WTC11 (cell line): Measurements from ENCODE around the gene ELAC2. TPM values are rescaled to one million over a fixed set of nuclear protein-coding genes. Genes with fewer than 3 reads are reported as not detected.

Experiments used
- ATAC-seq: fragments of 200-7000 bp; cut with Tn5 transposase; 2 replicates; pipeline ENCODE4 v1.10.0; 2021; ENCODE audit warnings: mild to moderate bottlenecking, moderate library complexity
- CTCF ChIA-PET: fragments of 300-600 bp; sonication (Branson Sonifier 250); formaldehyde crosslinking; loops from one replicate; lab custom pipeline; 2021; ENCODE audit warnings: antibody characterized with exemption; lab: Charles Lee
- POLR2A ChIA-PET: fragments of 350-600 bp; sonication (Branson Sonifier 250); formaldehyde crosslinking; loops from one replicate; lab custom pipeline; 2021; ENCODE audit warnings: antibody characterized with exemption; lab: Charles Lee
- DNase-seq: peaks from one replicate; pipeline ENCODE4 v3.0.0; 2021; ENCODE audit warnings: low spot score
- H3K27ac Mint-ChIP-seq: 2 replicates; pipeline ENCODE4 v1.8.0; 2021; ENCODE audit warnings: mixed read lengths
- H3K27me3 Mint-ChIP-seq: 2 replicates; pipeline ENCODE4 v1.8.0; 2021; ENCODE audit warnings: low read depth, mild to moderate bottlenecking, moderate library complexity, mixed read lengths
- H3K36me3 Mint-ChIP-seq: 2 replicates; pipeline ENCODE4 v1.8.0; 2021; ENCODE audit warnings: mixed read lengths
- H3K4me1 Mint-ChIP-seq: 2 replicates; pipeline ENCODE4 v1.8.0; 2022; ENCODE audit warnings: mixed read lengths
- H3K4me3 Mint-ChIP-seq: 2 replicates; pipeline ENCODE4 v1.8.0; 2021; ENCODE audit warnings: mild to moderate bottlenecking, moderate library complexity, mixed read lengths
- H3K9me3 Mint-ChIP-seq: 2 replicates; pipeline ENCODE4 v1.8.0; 2021; ENCODE audit warnings: mixed read lengths
- AFF4 ChIP-seq: sonication (generic); formaldehyde crosslinking; IDR thresholded peaks from 2 replicates; pipeline ENCODE4 v1.8.1; 2023; ENCODE audit warnings: mild to moderate bottlenecking, missing genetic modification reagents, borderline replicate concordance
- ATF1 ChIP-seq: sonication (generic); formaldehyde crosslinking; IDR thresholded peaks from 2 replicates; pipeline ENCODE4 v1.8.1; 2023; ENCODE audit warnings: mild to moderate bottlenecking, moderate library complexity, missing genetic modification reagents
- CBFB ChIP-seq: sonication (generic); formaldehyde crosslinking; IDR thresholded peaks from 2 replicates; pipeline ENCODE4 v1.8.1; 2022; ENCODE audit warnings: mild to moderate bottlenecking, low read depth, missing genetic modification reagents
- CDX4 ChIP-seq: fragments of 250-450 bp; sonication (Bioruptor Pico); IDR thresholded peaks from 2 replicates; pipeline ENCODE4 v1.9.0; 2021; ENCODE audit warnings: moderate library complexity, mild to moderate bottlenecking, inconsistent platforms, borderline replicate concordance
- ELF4 ChIP-seq: sonication (generic); formaldehyde crosslinking; IDR thresholded peaks from 2 replicates; pipeline ENCODE4 v1.8.1; 2022; ENCODE audit warnings: low read depth, mild to moderate bottlenecking, moderate library complexity, missing genetic modification reagents
- EMX1 ChIP-seq: fragments of 250-450 bp; sonication (Bioruptor Pico); IDR thresholded peaks from 2 replicates; pipeline ENCODE4 v1.8.0; 2021; ENCODE audit warnings: mild to moderate bottlenecking
- ETV6 ChIP-seq: sonication (generic); formaldehyde crosslinking; IDR thresholded peaks from 2 replicates; pipeline ENCODE4 v1.8.1; 2022; ENCODE audit warnings: mild to moderate bottlenecking, missing genetic modification reagents
- JAZF1 ChIP-seq: fragments of 250-450 bp; sonication (Bioruptor Pico); IDR thresholded peaks from 2 replicates; pipeline ENCODE4 v1.9.0; 2021; ENCODE audit warnings: moderate library complexity, mild to moderate bottlenecking, inconsistent platforms
- NFE2L1 ChIP-seq: sonication (generic); formaldehyde crosslinking; IDR thresholded peaks from 2 replicates; pipeline ENCODE4 v1.8.1; 2023; ENCODE audit warnings: missing genetic modification reagents
- TP53 ChIP-seq: sonication (generic); formaldehyde crosslinking; IDR thresholded peaks from 2 replicates; pipeline ENCODE4 v1.8.1; 2023; ENCODE audit warnings: mild to moderate bottlenecking, missing genetic modification reagents
- ZNF219 ChIP-seq: sonication (generic); formaldehyde crosslinking; IDR thresholded peaks from 2 replicates; pipeline ENCODE4 v1.8.0; 2023; ENCODE audit warnings: missing genetic modification reagents, mild to moderate bottlenecking, borderline replicate concordance
- ZNF281 ChIP-seq: sonication (generic); formaldehyde crosslinking; IDR thresholded peaks from 2 replicates; pipeline ENCODE4 v1.8.0; 2023; ENCODE audit warnings: mild to moderate bottlenecking, missing genetic modification reagents
- ZNF416 ChIP-seq: fragments of 250-450 bp; sonication (Bioruptor Pico); IDR thresholded peaks from 2 replicates; pipeline ENCODE4 v1.9.0; 2021; ENCODE audit warnings: mild to moderate bottlenecking, inconsistent platforms
- ZNF512 ChIP-seq: sonication (generic); formaldehyde crosslinking; IDR thresholded peaks from 2 replicates; pipeline ENCODE4 v1.8.1; 2022; ENCODE audit warnings: missing genetic modification reagents, borderline replicate concordance
- total RNA-seq: library from RNA; stranded (reverse); gene quantifications from 3 replicates; pipeline ENCODE4 v1.2.3, GENCODE V29; 2021
- TF ChIP-seq, protein P1 (sequence below): sonication (generic); formaldehyde crosslinking; IDR thresholded peaks from 2 replicates; pipeline ENCODE4 v1.8.0; 2023; ENCODE audit warnings: missing genetic modification reagents, mild to moderate bottlenecking, borderline replicate concordance
- TF ChIP-seq, protein P2 (sequence below): sonication (generic); formaldehyde crosslinking; IDR thresholded peaks from 2 replicates; pipeline ENCODE4 v1.8.1; 2022; ENCODE audit warnings: low read depth, mild to moderate bottlenecking, moderate library complexity, missing genetic modification reagents, borderline replicate concordance

Gene ELAC2
- total RNA-seq, 1 experiment from 2014 or later: 86.9 TPM

GRCh38 chr17:13065032-13065431 is 47.2 kb upstream of the ELAC2 start (continued):
- TF ChIP-seq CDX4 (CRISPR knock-in tag) (no peak), ATF1 (CRISPR knock-in tag) (no peak), CBFB (CRISPR knock-in tag) (no peak), NFE2L1 (CRISPR knock-in tag) (no peak), AFF4 (CRISPR knock-in tag) (no peak), JAZF1 (CRISPR knock-in tag) (no peak), ETV6 (CRISPR knock-in tag) (no peak)
- TF ChIP-seq, protein P1, sequence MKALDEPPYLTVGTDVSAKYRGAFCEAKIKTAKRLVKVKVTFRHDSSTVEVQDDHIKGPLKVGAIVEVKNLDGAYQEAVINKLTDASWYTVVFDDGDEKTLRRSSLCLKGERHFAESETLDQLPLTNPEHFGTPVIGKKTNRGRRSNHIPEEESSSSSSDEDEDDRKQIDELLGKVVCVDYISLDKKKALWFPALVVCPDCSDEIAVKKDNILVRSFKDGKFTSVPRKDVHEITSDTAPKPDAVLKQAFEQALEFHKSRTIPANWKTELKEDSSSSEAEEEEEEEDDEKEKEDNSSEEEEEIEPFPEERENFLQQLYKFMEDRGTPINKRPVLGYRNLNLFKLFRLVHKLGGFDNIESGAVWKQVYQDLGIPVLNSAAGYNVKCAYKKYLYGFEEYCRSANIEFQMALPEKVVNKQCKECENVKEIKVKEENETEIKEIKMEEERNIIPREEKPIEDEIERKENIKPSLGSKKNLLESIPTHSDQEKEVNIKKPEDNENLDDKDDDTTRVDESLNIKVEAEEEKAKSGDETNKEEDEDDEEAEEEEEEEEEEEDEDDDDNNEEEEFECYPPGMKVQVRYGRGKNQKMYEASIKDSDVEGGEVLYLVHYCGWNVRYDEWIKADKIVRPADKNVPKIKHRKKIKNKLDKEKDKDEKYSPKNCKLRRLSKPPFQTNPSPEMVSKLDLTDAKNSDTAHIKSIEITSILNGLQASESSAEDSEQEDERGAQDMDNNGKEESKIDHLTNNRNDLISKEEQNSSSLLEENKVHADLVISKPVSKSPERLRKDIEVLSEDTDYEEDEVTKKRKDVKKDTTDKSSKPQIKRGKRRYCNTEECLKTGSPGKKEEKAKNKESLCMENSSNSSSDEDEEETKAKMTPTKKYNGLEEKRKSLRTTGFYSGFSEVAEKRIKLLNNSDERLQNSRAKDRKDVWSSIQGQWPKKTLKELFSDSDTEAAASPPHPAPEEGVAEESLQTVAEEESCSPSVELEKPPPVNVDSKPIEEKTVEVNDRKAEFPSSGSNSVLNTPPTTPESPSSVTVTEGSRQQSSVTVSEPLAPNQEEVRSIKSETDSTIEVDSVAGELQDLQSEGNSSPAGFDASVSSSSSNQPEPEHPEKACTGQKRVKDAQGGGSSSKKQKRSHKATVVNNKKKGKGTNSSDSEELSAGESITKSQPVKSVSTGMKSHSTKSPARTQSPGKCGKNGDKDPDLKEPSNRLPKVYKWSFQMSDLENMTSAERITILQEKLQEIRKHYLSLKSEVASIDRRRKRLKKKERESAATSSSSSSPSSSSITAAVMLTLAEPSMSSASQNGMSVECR (CRISPR knock-in tag): no peak
- TF ChIP-seq, protein P2, sequence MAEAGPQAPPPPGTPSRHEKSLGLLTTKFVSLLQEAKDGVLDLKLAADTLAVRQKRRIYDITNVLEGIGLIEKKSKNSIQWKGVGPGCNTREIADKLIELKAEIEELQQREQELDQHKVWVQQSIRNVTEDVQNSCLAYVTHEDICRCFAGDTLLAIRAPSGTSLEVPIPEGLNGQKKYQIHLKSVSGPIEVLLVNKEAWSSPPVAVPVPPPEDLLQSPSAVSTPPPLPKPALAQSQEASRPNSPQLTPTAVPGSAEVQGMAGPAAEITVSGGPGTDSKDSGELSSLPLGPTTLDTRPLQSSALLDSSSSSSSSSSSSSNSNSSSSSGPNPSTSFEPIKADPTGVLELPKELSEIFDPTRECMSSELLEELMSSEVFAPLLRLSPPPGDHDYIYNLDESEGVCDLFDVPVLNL (CRISPR knock-in tag): no peak
- TF ChIP-seq, all 79 proteins: peak for 0

GRCh38 chr17:13055131-13055530 is 37.3 kb upstream of the ELAC2 start:
- H3K27me3 Mint-ChIP-seq: no peaks in the 10 kb centered on the region
- no peaks in the 10 kb centered on the region for H3K36me3 Mint-ChIP-seq
- DNase-seq (no peak), ATAC-seq (no peak)
- H3K9me3 Mint-ChIP-seq: peaks cover 7% of the 10 kb centered on the region; the same call in 1 of the 2 replicates
- POLR2A ChIA-PET: no interaction called here
- H3K4me3 Mint-ChIP-seq: no peak overlapping the region
- H3K4me1 Mint-ChIP-seq: no peaks in the 10 kb centered on the region
- no peak overlapping the region for H3K27ac Mint-ChIP-seq
- CTCF ChIA-PET: interaction anchor here (1.9 kb wide), 1 partner anchor 25 kb away, joined by 4 read pairs; no protein-coding TSS in a partner anchor
- TF ChIP-seq ZNF281 (no peak), ELF4 (CRISPR knock-in tag) (no peak), ZNF512 (CRISPR knock-in tag) (no peak), TP53 (CRISPR knock-in tag) (no peak), ZNF219 (no peak), ZNF416 (CRISPR knock-in tag) (no peak), EMX1 (CRISPR knock-in tag) (no peak)
- TF ChIP-seq, protein P1 (CRISPR knock-in tag): no peak
